OCI-LY7 (cell line): ENCODE data around the gene SLC4A1AP. TPM values are rescaled to one million over a fixed set of nuclear protein-coding genes. Genes with fewer than 3 reads are reported as not detected.

ENCODE experiments used
- BruUV-seq: library from RNA; stranded (reverse); fragments of 400-500 nt; replicated peaks from 2 replicates; lab custom pipeline; 2021; lab: Mats Ljungman, UMichigan
- CTCF ChIA-PET: fragments of 300-600 bp; sonication (Branson Sonifier 250); formaldehyde crosslinking; loops from one replicate; lab custom pipeline; 2022; ENCODE audit warnings: antibody characterized with exemption; ENCODE audit not compliant: unreplicated experiment; lab: Charles Lee
- POLR2A ChIA-PET: fragments of 300-600 bp; sonication (Branson Sonifier 250); formaldehyde crosslinking; loops from one replicate; lab custom pipeline; 2022; ENCODE audit warnings: antibody characterized with exemption; lab: Charles Lee
- DNase-seq: peaks from one replicate; pipeline ENCODE4 v3.0.0-alpha.2; 2015; ENCODE audit warnings: low spot score
- H2AFZ ChIP-seq: fragments of 200-600 bp; sonication (generic), shearing (Covaris generic); 2 replicates; pipeline ENCODE4 v1.6.1; 2014; ENCODE audit warnings: mild to moderate bottlenecking, antibody characterized with exemption, low read length, moderate library complexity
- H3K27ac ChIP-seq: fragments of 200-600 bp; sonication (generic); 2 replicates; pipeline ENCODE4 v1.5.1; 2014; ENCODE audit warnings: mixed run types, low read depth, mild to moderate bottlenecking, moderate library complexity, low read length, inconsistent platforms; ENCODE audit not compliant: poor library complexity, severe bottlenecking
- H3K36me3 ChIP-seq: fragments of 200-600 bp; sonication (generic); 2 replicates; pipeline ENCODE4 v1.6.1; 2014; ENCODE audit warnings: mild to moderate bottlenecking, antibody characterized with exemption, low read length, moderate library complexity, mixed read lengths; ENCODE audit not compliant: insufficient read depth
- H3K4me1 ChIP-seq: fragments of 200-600 bp; sonication (generic); 2 replicates; pipeline ENCODE4 v1.5.1; 2014; ENCODE audit warnings: mild to moderate bottlenecking, low read length; ENCODE audit not compliant: insufficient read depth, poor library complexity, severe bottlenecking
- H3K4me2 ChIP-seq: fragments of 200-600 bp; sonication (generic); 2 replicates; pipeline ENCODE4 v1.6.1; 2014; ENCODE audit warnings: mild to moderate bottlenecking, low read length
- H3K4me3 ChIP-seq: fragments of 200-600 bp; sonication (generic); 2 replicates; pipeline ENCODE4 v1.5.1; 2014; ENCODE audit warnings: mild to moderate bottlenecking, low read depth, low read length; ENCODE audit not compliant: poor library complexity, severe bottlenecking
- H3K79me2 ChIP-seq: fragments of 200-600 bp; sonication (generic); 2 replicates; pipeline ENCODE4 v1.6.1; 2016; ENCODE audit warnings: low read depth, mild to moderate bottlenecking, low read length, moderate library complexity, mixed read lengths; ENCODE audit not compliant: insufficient read depth
- H3K9me2 ChIP-seq: fragments of 200-600 bp; sonication (generic); 2 replicates; pipeline ENCODE4 v1.6.1; 2016; ENCODE audit warnings: mild to moderate bottlenecking, low read length, mixed read lengths; ENCODE audit not compliant: insufficient read depth
- H3K9me3 ChIP-seq: fragments of 200-600 bp; sonication (generic); 2 replicates; pipeline ENCODE4 v1.6.1; 2014; ENCODE audit warnings: mild to moderate bottlenecking, mixed run types, low read length, mixed read lengths
- H4K20me1 ChIP-seq: fragments of 200-600 bp; sonication (generic); 2 replicates; pipeline ENCODE4 v1.6.1; 2014; ENCODE audit warnings: mild to moderate bottlenecking, antibody characterized with exemption, low read length, moderate library complexity, mixed read lengths; ENCODE audit not compliant: insufficient read depth
- EZH2phosphoT487 ChIP-seq: fragments of 200-600 bp; sonication (generic); IDR thresholded peaks from 2 replicates; pipeline ENCODE4 v1.6.1; 2018; ENCODE audit warnings: low read depth, borderline replicate concordance, mild to moderate bottlenecking, mixed run types, antibody characterized with exemption, low read length, moderate library complexity, mixed read lengths
- intact Hi-C: fragments of 100-400 bp; cut with micrococcal nuclease; formaldehyde crosslinking; loops from one replicate; pipeline ENCODE4 v1.10.0; 2022; ENCODE audit not compliant: unreplicated experiment
- total RNA-seq, 2 experiments: library from RNA; depleted of rRNA in 1 of 2; stranded (reverse); fragments of >200 nt in 1 of 2; shearing (Covaris generic) in 1 of 2; gene quantifications; 2 replicates each; pipeline ENCODE4 v1.2.3, GENCODE V29; 2014 to 2022
- TF ChIP-seq, protein P1 (sequence below): fragments of 200-600 bp; sonication (generic); conservative IDR thresholded peaks from 2 replicates; pipeline ENCODE4 v1.5.1; 2014; ENCODE audit warnings: mild to moderate bottlenecking, antibody characterized with exemption, low read length, moderate library complexity, mixed read lengths

Gene SLC4A1AP
- total RNA-seq, 2 experiments from 2014 or later = 26.2 to 27.9 TPM

DNA sequence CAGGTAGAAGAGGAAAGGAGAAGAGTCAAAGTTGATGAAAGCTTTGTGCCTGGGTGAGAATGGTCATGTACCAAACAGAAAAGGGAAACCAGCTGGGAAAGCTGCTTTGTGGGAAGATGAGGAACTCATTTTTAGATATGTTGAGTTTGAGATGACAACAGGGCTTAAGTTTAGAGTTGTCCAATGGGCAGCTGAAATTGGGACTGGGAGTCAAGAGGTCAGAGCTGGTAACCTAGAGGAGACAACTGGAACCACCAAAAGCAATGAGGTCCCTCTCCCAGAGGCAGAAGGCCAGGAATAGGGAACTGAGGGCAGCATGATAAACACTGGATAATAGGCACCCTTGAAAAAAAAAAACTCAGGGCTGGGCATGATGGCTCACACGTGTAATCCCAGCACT, 48.8 kb downstream of the SLC4A1AP start:
- H3K4me1 ChIP-seq = no peaks in the 10 kb centered on the region
- no peak overlapping the region for H2AFZ ChIP-seq
- no TSS peak for BruUV-seq
- CTCF ChIA-PET = no interaction called here
- H4K20me1 ChIP-seq = no peaks in the 10 kb centered on the region
- H3K27ac ChIP-seq = no peak overlapping the region
- no peak overlapping the region for H3K4me3 ChIP-seq
- H3K9me2 ChIP-seq = no peaks in the 10 kb centered on the region
- no peaks in the 10 kb centered on the region for H3K9me3 ChIP-seq
- no peak for DNase-seq
- intact Hi-C loops = no loop called here
- POLR2A ChIA-PET = interaction anchor here (0.6 kb wide), 1 partner anchor 185 kb away, joined by 4 read pairs; no protein-coding TSS in a partner anchor
- H3K4me2 ChIP-seq = no peak overlapping the region
- H3K36me3 ChIP-seq = no peaks in the 10 kb centered on the region
- TF ChIP-seq, protein P1, sequence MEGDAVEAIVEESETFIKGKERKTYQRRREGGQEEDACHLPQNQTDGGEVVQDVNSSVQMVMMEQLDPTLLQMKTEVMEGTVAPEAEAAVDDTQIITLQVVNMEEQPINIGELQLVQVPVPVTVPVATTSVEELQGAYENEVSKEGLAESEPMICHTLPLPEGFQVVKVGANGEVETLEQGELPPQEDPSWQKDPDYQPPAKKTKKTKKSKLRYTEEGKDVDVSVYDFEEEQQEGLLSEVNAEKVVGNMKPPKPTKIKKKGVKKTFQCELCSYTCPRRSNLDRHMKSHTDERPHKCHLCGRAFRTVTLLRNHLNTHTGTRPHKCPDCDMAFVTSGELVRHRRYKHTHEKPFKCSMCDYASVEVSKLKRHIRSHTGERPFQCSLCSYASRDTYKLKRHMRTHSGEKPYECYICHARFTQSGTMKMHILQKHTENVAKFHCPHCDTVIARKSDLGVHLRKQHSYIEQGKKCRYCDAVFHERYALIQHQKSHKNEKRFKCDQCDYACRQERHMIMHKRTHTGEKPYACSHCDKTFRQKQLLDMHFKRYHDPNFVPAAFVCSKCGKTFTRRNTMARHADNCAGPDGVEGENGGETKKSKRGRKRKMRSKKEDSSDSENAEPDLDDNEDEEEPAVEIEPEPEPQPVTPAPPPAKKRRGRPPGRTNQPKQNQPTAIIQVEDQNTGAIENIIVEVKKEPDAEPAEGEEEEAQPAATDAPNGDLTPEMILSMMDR = no peak
- no peak for TF ChIP-seq EZH2phosphoT487
- H3K79me2 ChIP-seq = no peaks in the 10 kb centered on the region

DNA sequence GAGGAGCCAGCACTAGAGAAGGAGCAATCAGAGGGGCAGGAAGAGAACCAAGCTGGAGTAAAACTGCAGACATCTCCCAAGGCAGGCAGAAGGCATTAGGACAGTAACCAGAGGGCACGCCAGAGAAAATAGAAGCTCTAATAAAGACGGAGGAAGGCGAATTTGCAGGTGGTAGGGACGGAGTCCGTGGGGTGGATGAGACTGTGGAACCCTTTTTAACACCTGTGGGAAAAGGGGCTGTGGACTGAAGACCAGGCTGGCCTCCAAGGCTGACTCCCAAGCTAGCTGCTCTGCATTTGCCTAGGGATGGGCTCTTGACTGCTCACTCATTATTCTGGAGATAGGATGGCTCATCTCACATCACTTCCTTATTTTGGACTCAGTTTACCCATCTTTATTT, 49.5 kb downstream of the SLC4A1AP start:
- Histone ChIP-seq H2AFZ (no peak overlapping the region), H3K36me3 (no peaks in the 10 kb centered on the region), H3K9me2 (no peaks in the 10 kb centered on the region), H3K79me2 (no peaks in the 10 kb centered on the region), H3K4me1 (no peaks in the 10 kb centered on the region), H4K20me1 (no peaks in the 10 kb centered on the region), H3K4me3 (no peak overlapping the region), H3K27ac (no peak overlapping the region), H3K9me3 (no peaks in the 10 kb centered on the region), H3K4me2 (no peak overlapping the region)
- DNase-seq = no peak
- no TSS peak for BruUV-seq
- ChIA-PET CTCF (no interaction called here), POLR2A (interaction anchor here (0.6 kb wide), 1 partner anchor 186 kb away, joined by 4 read pairs; no protein-coding TSS in a partner anchor)
- intact Hi-C loops = no loop called here
- TF ChIP-seq EZH2phosphoT487 = no peak
- TF ChIP-seq, protein P1 = no peak

DNA sequence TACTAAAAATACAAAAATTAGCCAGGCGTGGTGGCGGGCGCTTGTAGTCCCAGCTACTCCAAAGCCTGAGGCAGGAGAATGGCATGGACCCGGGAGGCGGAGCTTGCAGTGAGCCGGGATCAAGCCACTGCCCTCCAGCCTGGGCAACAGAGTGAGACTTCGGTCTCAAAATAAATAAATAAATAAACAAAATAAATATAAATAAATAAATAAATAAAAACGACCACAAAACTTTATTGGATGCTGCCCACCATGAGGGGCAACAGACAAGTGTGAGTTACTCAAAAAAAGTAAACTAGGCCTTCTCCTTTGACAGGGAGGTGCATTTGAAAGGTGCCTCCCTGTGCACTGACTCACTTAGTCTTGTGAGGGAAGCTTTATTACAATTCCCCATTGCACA, 50.4 kb downstream of the SLC4A1AP start:
- POLR2A ChIA-PET = interaction anchor here (0.6 kb wide), 1 partner anchor 771 kb away, joined by 6 read pairs; no protein-coding TSS in a partner anchor
- Histone ChIP-seq H3K79me2 (no peaks in the 10 kb centered on the region), H3K4me2 (no peak overlapping the region), H3K9me3 (no peaks in the 10 kb centered on the region), H3K27ac (no peak overlapping the region), H3K36me3 (no peaks in the 10 kb centered on the region), H3K9me2 (no peaks in the 10 kb centered on the region), H3K4me1 (no peaks in the 10 kb centered on the region), H3K4me3 (no peak overlapping the region), H2AFZ (no peak overlapping the region), H4K20me1 (no peaks in the 10 kb centered on the region)
- DNase-seq = no peak
- intact Hi-C loops = no loop called here
- CTCF ChIA-PET = no interaction called here
- no TSS peak for BruUV-seq
- TF ChIP-seq EZH2phosphoT487 = no peak
- TF ChIP-seq, protein P1 = no peak
